ENCODE results near the gene ARHGAP6.

DNA sequence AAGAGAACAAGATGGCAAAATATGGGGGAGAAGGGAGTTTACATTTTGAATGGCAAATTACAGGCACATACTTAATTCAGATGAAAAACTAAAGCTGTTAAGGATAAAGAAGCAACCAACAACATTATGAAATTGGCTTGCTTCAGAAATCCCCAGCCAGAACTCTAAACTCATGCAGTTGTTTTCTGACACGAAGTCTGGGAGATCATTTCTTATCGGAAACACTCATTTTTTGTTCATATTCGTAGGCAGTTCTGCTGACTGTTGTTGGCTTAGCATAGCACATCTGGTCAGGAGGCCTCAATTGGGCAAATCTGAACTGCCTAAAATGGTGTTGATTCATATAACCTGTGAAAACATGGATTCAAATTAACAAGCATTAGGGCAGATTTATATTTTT is 33.0 kb upstream of the ARHGAP6 start:
- no peak for TF ChIP-seq EZH2 (IDR thresholded peaks at IDR 0.05)
- TF ChIP-seq, protein P1, sequence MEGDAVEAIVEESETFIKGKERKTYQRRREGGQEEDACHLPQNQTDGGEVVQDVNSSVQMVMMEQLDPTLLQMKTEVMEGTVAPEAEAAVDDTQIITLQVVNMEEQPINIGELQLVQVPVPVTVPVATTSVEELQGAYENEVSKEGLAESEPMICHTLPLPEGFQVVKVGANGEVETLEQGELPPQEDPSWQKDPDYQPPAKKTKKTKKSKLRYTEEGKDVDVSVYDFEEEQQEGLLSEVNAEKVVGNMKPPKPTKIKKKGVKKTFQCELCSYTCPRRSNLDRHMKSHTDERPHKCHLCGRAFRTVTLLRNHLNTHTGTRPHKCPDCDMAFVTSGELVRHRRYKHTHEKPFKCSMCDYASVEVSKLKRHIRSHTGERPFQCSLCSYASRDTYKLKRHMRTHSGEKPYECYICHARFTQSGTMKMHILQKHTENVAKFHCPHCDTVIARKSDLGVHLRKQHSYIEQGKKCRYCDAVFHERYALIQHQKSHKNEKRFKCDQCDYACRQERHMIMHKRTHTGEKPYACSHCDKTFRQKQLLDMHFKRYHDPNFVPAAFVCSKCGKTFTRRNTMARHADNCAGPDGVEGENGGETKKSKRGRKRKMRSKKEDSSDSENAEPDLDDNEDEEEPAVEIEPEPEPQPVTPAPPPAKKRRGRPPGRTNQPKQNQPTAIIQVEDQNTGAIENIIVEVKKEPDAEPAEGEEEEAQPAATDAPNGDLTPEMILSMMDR (IDR thresholded peaks at IDR 0.05) = no peak

All from neural progenitor cell (in vitro differentiated cells).